G401 (cell line): Measurements from ENCODE around the gene ETS2. TPM values are rescaled to one million over a fixed set of nuclear protein-coding genes. Genes with fewer than 3 reads are reported as not detected.

Source experiments
- DNase-seq: peaks from one replicate; pipeline ENCODE4 v3.0.0-alpha.2; 2015; ENCODE audit warnings: low spot score
- in situ Hi-C: cut with HindIII; loops from 2 replicates; pipeline ENCODE4 v1.10.0; 2016; ENCODE audit warnings: low sequenced_read_pairs, mixed read lengths
- total RNA-seq: library from RNA; depleted of rRNA; stranded (reverse); fragments of >200 nt; shearing (Covaris generic); gene quantifications from 2 replicates; pipeline ENCODE4 v1.2.3, GENCODE V29; 2014

The ETS2 gene
- total RNA-seq, 1 experiment from 2014 or later = 1.8 TPM

GRCh38 chr21:38849776-38850175 lies 44.0 kb downstream of the ETS2 start:
- no peak for DNase-seq
- in situ Hi-C loops = no loop called here

DNA sequence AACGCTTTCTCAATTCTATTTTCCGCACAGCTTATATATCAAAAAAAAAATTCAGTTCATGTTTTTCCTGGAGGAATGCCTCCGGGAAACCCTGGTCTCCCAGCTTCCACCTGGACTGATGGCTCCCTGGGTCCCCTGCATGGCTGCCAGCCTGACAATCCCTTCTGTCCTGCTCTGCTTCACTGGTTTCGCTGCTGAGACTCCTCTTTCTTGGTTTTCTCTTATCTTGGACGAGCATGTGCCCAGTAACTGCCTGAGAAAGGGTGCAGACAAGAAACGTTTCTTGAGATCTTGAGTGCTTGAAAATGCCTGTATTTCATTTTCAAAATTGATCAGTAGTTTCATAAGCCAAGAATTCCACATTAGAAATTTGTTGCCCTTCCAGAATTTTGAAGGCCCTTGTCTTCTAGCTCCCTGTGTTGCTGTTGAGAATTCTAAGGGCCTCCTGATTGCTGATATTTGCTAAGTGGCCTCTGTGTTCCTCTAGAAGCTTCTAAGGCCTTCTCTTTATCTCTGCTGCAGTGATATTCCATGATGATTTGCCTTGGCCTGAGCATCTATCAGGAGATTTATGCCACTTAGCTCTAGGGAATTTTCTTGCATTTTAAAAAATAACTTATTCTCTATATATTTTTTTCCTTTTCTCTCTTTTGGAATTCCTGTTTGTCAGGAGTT lies 44.7 kb downstream of the ETS2 start:
- in situ Hi-C loops = no loop called here
- DNase-seq = no peak

- in situ Hi-C loops = no loop called here
- DNase-seq = no peak
These were observed 45.4 kb downstream of the ETS2 start for GRCh38 chr21:38851101-38851500.

- in situ Hi-C loops = no loop called here
- DNase-seq = no peak
These were observed 46.5 kb downstream of the ETS2 start for GRCh38 chr21:38852278-38852677.

DNA sequence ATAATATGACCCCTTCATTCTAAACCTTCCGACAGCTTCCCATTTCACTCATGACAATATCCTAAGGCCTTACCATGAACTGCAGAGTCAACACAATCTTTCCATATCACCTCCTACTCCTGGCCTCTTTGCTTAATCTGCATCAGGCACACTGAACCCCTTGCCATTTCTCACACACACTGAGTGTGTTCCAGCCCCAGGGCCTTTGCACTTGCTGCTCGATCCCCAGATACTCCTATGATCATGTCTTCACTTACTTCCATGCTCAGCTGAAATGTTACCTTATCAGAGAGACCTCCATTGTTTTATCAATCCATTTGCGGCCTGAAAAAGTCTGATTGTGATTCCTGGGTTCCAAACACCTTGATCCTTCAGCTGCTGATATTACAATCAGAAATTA lies 47.0 kb downstream of the ETS2 start:
- no peak for DNase-seq
- in situ Hi-C loops = no loop called here

DNA sequence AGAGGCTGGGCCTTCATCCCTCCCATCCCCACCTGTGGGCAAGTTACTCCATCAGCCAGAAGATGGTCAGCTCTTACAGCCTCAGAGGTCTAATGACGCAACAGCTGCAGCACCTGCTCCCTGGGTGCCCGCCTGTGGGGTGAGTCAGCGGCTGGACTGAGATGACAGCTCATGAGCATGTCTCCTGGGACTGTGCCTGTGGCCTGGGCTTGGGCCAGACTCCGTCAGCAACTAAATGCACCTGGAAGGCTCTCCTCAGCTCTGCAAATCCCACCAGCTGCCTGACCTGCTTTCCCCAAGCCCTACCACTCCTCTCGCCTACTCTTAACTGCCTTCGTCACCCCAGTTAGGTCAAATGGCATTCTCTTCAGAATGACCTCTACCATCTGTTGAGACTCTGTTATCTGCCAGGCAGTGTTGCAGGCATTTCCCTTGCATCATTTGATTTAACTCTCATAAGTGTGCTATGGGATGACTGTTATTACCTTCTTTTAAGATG lies 47.7 kb downstream of the ETS2 start:
- in situ Hi-C loops = no loop called here

DNA sequence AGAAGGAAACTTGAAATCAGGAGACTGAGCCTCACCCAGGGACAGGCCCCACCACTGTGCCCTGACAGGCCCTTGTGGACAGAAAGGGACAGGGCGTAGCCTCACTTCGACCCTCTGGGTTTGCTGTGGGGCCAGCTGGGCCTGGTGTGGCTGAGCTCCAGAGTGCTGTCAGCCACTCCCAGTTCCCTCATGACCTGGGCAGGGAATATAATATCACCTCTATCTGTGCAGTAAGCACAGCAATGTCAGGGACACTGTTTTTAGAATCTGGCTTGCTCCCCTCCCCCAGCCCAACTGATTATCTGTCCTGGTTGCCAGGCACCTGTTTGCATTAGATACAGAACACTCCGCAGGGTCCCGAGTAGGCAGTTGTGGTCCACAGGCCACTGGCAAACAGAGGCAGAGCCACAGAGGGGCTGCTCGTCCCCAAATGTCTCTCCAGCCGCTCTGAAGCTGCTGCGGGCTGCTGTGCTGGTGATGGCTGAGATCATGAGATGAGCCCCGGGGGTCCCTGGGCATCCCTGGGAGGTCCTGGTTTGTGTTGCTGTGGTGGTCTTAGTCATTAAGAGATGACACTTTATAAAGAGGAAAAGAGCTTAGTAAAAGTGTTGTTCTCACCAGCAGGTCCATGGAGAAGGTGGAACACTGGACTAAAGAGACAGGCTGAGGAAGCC lies 51.6 kb downstream of the ETS2 start:
- no peak for DNase-seq
- in situ Hi-C loops = no loop called here

More for the DNA sequence above, 47.7 kb downstream of the ETS2 start:
- DNase-seq = no peak

DNA sequence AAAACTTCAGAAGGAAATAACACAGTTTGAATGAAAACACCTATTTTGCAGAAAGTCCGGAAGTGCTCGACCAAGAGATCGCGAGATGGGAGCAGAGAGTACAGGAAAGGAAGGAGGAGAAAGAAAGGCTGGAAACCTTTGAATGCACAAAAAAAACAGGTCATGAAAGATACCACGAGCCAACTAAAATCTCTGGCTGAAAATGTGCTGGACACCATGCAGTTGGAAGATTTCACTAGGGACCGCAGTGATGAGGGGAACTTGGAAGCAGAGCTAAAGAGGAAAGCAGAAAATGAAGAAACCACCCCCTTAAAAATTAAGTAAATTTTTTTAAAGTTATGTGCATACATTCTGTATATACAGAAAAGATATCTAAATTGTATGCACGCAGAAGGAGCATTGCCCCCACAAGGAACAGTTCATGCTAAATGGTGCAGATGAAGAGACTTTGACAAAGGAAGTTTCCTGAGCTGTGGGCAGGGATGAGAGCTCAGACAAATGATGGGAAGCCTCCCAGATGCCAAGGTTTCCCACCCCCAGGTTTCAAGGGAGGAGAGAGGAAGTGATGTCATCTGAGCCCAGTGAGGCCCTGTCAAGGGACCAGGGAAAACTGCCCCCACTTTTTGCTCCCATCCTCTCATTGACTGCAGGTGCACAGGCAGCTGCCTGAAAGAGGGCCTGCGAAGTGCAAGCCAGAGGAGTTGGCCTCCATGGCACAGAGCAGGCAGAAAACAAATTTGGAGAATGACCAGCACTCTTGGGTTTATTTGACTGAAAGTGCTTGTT lies 52.5 kb downstream of the ETS2 start:
- DNase-seq = no peak
- in situ Hi-C loops = no loop called here

- DNase-seq = no peak
- in situ Hi-C loops = no loop called here
These were observed 53.1 kb downstream of the ETS2 start for GRCh38 chr21:38858812-38859205.

- no peak for DNase-seq
- in situ Hi-C loops = no loop called here
These were observed 54.1 kb downstream of the ETS2 start for GRCh38 chr21:38859852-38860251.

DNA sequence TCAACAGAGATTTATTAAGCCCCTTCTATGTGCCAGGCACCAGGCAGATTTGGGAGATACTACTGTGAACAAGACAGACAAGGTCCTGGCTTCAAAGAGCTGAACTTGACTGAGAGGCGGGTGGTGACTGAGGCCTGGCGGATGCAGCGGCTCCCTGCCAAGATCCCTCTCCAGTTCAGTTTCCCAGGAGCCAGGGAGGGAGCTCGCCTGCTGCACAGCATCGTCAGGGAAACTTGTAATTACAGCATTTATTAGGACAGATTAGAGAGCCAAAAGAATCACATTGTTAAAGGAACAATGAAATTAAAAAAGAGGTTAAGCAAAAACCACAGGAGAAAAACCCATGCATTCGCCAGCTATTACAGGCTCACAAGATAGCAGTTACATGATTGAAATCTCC lies 55.3 kb downstream of the ETS2 start:
- in situ Hi-C loops = no loop called here
- no peak for DNase-seq

- no peak for DNase-seq
- in situ Hi-C loops = no loop called here
These were observed 56.4 kb downstream of the ETS2 start for GRCh38 chr21:38861989-38862683.

DNA sequence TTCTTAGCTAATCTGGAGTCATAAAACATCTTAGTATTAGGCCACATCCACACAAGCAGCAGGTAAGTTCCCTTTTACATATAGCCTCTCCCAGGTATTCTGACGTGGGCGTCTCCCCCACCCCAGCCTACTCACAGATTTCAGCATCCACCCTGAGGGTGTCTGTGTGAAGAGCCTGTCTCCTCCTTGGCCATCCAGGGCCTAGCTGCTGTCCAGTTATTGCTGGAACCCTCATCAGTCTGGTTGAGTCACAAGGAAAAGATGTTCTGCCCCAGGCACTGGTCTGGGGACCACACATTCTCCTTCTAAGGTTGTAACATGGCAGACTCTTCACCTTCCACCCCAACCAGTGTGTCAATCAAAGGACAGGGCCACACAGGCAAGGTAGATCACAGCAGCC lies 57.6 kb downstream of the ETS2 start:
- in situ Hi-C loops = no loop called here
- DNase-seq = no peak

GRCh38 chr21:38863843-38864363 lies 58.2 kb downstream of the ETS2 start:
- no peak for DNase-seq
- in situ Hi-C loops = no loop called here

GRCh38 chr21:38864964-38865363 lies 59.2 kb downstream of the ETS2 start:
- in situ Hi-C loops = no loop called here
- DNase-seq = no peak

DNA sequence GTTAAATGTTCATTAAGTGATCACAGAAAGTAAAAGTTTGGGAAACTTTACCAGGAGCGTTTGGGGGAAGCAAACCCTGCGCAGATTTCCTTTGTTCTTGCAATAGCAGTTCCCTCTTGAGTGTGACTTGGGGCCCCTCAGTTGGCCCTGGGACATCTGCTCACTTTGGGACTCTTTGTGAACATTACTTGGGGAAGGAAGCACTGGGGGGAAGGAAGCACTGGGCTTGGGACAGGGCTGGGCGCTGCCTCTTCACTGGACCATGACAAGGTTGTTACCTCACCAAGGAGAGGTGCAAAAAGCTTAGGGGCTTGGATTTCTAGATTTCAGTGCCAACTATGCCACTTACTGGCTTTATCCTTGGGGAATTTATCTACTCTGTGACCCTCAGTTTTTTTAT lies 63.5 kb downstream of the ETS2 start:
- DNase-seq = no peak
- in situ Hi-C loops = no loop called here

- no peak for DNase-seq
- in situ Hi-C loops = no loop called here
These were observed 64.2 kb downstream of the ETS2 start for GRCh38 chr21:38869946-38870345.
